HEK293T (cell line): ENCODE measurements around the gene CPA4.

ENCODE experiments used
- CTCF ChIA-PET: fragments of 350-600 bp; formaldehyde crosslinking; extraction: SDS; loops from one replicate; lab custom pipeline; 2021; ENCODE audit warnings: antibody characterized with exemption, inconsistent platforms; lab: Yijun Ruan, JAX
- POLR2A ChIA-PET: fragments of 350-600 bp; formaldehyde crosslinking; extraction: SDS; loops from one replicate; lab custom pipeline; 2020; ENCODE audit warnings: antibody characterized with exemption, inconsistent platforms; lab: Yijun Ruan, JAX
- DNase-seq: peaks from one replicate; pipeline ENCODE4 v3.0.0; 2012; ENCODE audit warnings: mixed read lengths; ENCODE audit errors: extremely low spot score
- ARNT ChIP-seq: fragments of 450-650 bp; IDR thresholded peaks from 2 replicates; pipeline ENCODE4 v1.6.1; 2017; ENCODE audit warnings: mild to moderate bottlenecking
- BHLHE40 ChIP-seq: fragments of 450-650 bp; IDR thresholded peaks from 2 replicates; pipeline ENCODE4 v1.6.1; 2016; ENCODE audit warnings: mild to moderate bottlenecking, moderate library complexity, borderline replicate concordance
- CTBP1 ChIP-seq: fragments of 450-650 bp; IDR thresholded peaks from 2 replicates; pipeline ENCODE4 v1.6.1; 2016; ENCODE audit warnings: borderline replicate concordance
- ELF4 ChIP-seq: fragments of 450-650 bp; IDR thresholded peaks from 2 replicates; pipeline ENCODE4 v1.6.1; 2017; ENCODE audit warnings: antibody characterized with exemption
- FOXA1 ChIP-seq: fragments of 450-650 bp; IDR thresholded peaks from 2 replicates; pipeline ENCODE4 v1.6.1; 2016; ENCODE audit warnings: mild to moderate bottlenecking
- FOXK2 ChIP-seq: fragments of 450-650 bp; IDR thresholded peaks from 2 replicates; pipeline ENCODE4 v1.6.1; 2016; ENCODE audit warnings: mild to moderate bottlenecking
- FOXM1 ChIP-seq: fragments of 450-650 bp; IDR thresholded peaks from 2 replicates; pipeline ENCODE4 v1.6.1; 2017; ENCODE audit warnings: mild to moderate bottlenecking, borderline replicate concordance
- HDGF ChIP-seq: fragments of 450-650 bp; IDR thresholded peaks from 2 replicates; pipeline ENCODE4 v1.6.1; 2017; ENCODE audit warnings: antibody characterized with exemption, borderline replicate concordance
- L3MBTL2 ChIP-seq: fragments of 450-650 bp; conservative IDR thresholded peaks from 2 replicates; pipeline ENCODE4 v1.6.1; 2016; ENCODE audit warnings: mild to moderate bottlenecking
- LEF1 ChIP-seq: fragments of 450-650 bp; IDR thresholded peaks from 2 replicates; pipeline ENCODE4 v1.6.1; 2017; ENCODE audit warnings: mild to moderate bottlenecking, borderline replicate concordance
- NFRKB ChIP-seq: fragments of 450-650 bp; IDR thresholded peaks from 2 replicates; pipeline ENCODE4 v1.6.1; 2016; ENCODE audit warnings: mild to moderate bottlenecking, moderate library complexity
- SP1 ChIP-seq: fragments of 450-650 bp; IDR thresholded peaks from 2 replicates; pipeline ENCODE4 v1.6.1; 2017
- SUZ12 ChIP-seq: fragments of 450-650 bp; IDR thresholded peaks from 2 replicates; pipeline ENCODE4 v1.6.1; 2016; ENCODE audit warnings: mild to moderate bottlenecking
- TARDBP ChIP-seq: fragments of 450-650 bp; IDR thresholded peaks from 2 replicates; pipeline ENCODE4 v1.6.1; 2016
- ZNF384 ChIP-seq: fragments of 450-650 bp; IDR thresholded peaks from 2 replicates; pipeline ENCODE4 v1.6.1; 2016
- TF ChIP-seq, protein P1 (sequence below): fragments of 450-650 bp; IDR thresholded peaks from 2 replicates; pipeline ENCODE4 v1.6.1; 2016

CPA4 gene

DNA sequence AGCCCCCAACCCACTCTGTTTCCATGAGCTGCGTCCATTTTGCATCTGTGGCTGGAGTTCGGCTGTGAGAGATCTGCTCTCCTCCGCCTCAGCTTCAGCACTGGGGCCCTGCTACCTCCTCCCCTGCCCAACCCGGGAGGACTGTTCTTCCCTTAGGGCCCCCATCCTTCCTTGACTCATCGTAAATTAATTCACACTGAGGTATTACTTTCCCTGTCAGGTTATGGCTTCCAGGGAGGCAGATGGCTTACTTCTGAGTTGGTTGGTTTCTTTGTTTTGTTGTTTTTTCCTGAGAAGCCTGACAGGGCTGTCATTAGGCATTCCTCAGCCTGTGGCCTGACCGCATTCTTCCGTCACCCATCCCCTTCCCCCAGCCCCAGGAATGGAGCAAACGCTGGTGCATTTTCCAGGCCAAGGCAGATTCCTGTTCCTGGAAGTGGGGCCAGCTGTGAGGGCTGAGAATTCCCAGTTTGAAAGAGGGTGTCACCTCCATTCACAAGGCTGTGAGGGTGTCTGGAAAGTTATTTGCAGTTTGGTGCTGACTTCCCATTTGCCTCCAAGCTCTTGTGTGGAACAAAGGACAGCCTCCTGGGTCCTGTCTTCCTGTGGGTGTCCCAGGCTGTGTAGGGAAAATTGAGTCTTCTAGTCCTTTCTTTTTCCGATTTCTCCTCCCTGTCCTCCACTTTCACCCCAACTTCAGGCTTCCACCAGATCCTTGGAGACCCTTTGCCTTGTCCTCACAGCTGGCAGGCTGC is 63.3 kb downstream of the CPA4 start:
- ChIA-PET POLR2A (interaction anchor here (0.7 to 1.1 kb wide), 2 partner anchors 83 to 151 kb away, joined by 3 read pairs; partner anchors contain the start of gene TMEM209), CTCF (no interaction called here)
- no peak for DNase-seq
- no peak for TF ChIP-seq SUZ12
- TF ChIP-seq TARDBP: no peak
- TF ChIP-seq ARNT: no peak
- TF ChIP-seq, protein P1, sequence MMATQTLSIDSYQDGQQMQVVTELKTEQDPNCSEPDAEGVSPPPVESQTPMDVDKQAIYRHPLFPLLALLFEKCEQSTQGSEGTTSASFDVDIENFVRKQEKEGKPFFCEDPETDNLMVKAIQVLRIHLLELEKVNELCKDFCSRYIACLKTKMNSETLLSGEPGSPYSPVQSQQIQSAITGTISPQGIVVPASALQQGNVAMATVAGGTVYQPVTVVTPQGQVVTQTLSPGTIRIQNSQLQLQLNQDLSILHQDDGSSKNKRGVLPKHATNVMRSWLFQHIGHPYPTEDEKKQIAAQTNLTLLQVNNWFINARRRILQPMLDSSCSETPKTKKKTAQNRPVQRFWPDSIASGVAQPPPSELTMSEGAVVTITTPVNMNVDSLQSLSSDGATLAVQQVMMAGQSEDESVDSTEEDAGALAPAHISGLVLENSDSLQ: peak; percentile 86
- no peak for TF ChIP-seq BHLHE40

DNA sequence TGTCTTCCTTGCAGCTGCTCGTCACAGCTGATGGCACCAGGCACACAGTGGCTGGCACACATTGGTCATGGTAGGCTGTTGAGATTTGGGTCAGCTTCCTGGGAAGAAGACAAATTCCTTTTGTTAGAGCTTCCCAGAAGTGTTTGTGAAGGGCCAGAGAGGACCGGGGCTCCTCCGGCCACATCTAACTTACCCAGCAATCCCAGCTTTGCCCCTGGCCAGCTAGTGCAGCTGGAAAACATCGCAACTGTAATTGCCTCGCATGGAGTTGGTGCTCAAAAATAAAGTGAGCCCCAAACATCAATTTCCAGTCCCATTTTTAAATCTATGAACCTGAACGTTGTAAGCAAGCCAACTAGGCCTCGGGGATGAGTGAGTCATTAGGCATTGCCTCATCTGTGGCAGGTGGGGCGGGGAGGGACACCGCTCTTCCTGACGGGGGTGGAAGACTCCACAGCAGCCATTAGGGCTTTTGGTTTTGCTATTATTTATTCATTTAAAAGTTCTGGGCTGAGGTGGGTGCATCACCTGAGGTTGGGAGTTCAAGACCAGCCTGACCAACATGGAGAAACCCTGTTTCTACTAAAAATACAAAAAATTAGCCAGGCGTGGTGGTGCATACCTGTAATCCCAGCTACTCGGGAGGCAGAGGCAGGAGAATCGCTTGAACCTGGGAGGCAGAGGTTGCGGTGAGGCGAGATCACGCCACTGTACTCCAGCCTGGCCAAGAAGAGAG is 64.1 kb downstream of the CPA4 start:
- TF ChIP-seq HDGF (no peak), NFRKB (no peak), TARDBP (no peak), FOXA1 (no peak), L3MBTL2 (no peak), LEF1 (no peak), CTBP1 (no peak), ARNT (no peak), FOXK2 (no peak), BHLHE40 (no peak), SUZ12 (no peak), ELF4 (no peak), ZNF384 (no peak), FOXM1 (no peak), SP1 (no peak)
- TF ChIP-seq, protein P1: no peak
- DNase-seq: no peak
- ChIA-PET POLR2A (interaction anchor here (0.7 to 1.1 kb wide), 2 partner anchors 151 to 1760 kb away, joined by 3 read pairs; partner anchors contain the start of gene TMEM209), CTCF (interaction anchor here (0.6 kb wide), 1 partner anchor 181 kb away, joined by 7 read pairs; no protein-coding TSS in a partner anchor)

DNA sequence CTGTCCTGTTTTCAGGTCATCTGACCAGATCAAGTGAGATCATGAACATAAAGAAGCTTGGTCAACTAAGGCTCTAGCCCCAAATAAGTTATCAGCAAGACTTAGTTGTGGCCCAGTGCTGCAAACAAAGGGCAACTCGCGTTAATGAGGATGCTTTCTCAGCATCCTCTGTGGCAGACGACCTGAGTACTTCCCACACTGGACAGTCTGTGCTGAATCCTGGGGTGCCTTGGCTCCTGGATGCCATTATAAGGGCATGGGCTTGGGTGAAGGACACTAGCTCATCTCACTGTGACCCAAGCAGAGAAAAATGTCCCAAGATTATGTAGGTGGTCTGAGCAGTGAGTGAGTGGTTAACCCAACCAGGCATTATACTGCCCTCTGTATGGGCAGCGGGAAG is 65.5 kb downstream of the CPA4 start:
- no peak for TF ChIP-seq BHLHE40
- TF ChIP-seq FOXK2: no peak
- no peak for TF ChIP-seq ELF4
- TF ChIP-seq SUZ12: no peak
- TF ChIP-seq, protein P1: no peak
- DNase-seq: no peak
- POLR2A ChIA-PET: no interaction called here
- CTCF ChIA-PET: interaction anchor here (0.9 kb wide), 1 partner anchor 34 kb away, joined by 3 read pairs; no protein-coding TSS in a partner anchor

DNA sequence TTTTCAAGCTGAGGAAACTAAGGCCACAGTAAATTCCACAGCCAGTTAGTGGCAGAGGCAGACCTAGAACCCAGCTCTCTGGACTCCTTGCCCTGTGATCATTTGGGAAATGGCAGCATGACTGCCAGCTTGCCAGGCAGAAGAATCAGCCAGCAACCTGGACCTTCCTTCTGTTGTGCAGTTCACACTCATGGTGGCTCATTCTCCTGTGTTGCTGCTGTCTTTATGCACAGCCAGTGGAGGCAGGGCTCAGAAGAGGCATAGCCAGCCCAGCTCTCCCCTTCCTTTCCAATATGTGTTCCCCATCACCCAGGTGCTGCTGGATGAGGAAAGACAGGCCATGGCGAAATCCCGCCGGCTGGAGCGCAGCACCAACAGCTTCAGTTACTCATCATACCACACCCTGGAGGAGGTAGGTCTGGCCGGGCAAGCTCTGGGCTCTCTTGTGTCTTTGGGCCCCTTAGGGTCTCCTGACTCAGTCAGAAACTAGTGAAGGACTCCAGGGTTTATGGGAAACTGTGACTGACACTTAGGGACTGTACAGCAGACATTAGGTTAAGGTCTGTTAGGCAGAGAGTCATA is 66.4 kb downstream of the CPA4 start:
- no peak for TF ChIP-seq HDGF
- no peak for TF ChIP-seq FOXM1
- TF ChIP-seq CTBP1: no peak
- TF ChIP-seq L3MBTL2: no peak
- no peak for TF ChIP-seq ELF4
- no peak for TF ChIP-seq LEF1
- TF ChIP-seq, protein P1: no peak
- TF ChIP-seq FOXK2: no peak
- no peak for TF ChIP-seq BHLHE40
- TF ChIP-seq TARDBP: no peak
- CTCF ChIA-PET: no interaction called here
- POLR2A ChIA-PET: no interaction called here
- no peak for DNase-seq

DNA sequence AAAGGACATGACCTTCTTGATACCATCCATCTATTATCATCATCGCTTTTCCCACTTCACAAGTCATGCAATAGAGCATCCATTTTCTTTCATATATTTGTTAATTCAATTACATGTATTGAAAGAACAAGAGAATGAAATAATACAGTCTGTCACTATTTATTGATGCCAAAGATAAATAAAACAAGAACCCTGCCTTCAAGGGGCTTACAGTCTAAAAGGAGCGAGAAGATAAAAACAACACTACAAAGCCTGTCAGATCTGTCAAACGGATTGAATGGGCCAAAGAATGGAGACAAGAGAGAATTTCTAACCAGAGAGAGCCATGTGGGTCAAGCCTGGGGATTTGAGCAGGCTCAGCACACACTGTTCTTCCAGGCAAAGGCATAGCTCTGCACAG is 67.6 kb downstream of the CPA4 start:
- TF ChIP-seq NFRKB: no peak
- no peak for TF ChIP-seq TARDBP
- no peak for TF ChIP-seq FOXA1
- TF ChIP-seq ARNT: no peak
- no peak for TF ChIP-seq FOXK2
- no peak for TF ChIP-seq ZNF384
- TF ChIP-seq HDGF: no peak
- TF ChIP-seq CTBP1: no peak
- TF ChIP-seq SP1: no peak
- no peak for TF ChIP-seq L3MBTL2
- TF ChIP-seq, protein P1: no peak
- no peak for DNase-seq
- POLR2A ChIA-PET: no interaction called here
- CTCF ChIA-PET: no interaction called here
